WTC11 (cell line): Measurements from ENCODE around the gene TPPP3. TPM values are rescaled to one million over a fixed set of nuclear protein-coding genes. Genes with fewer than 3 reads are reported as not detected.
"Not testable (repeated sequence)": the region's sequence is repeated elsewhere in the genome, so short reads cannot be mapped to it uniquely, and the experiment has no call there.

Experiments used
- ATAC-seq: fragments of 200-7000 bp; cut with Tn5 transposase; 2 replicates; pipeline ENCODE4 v1.10.0; 2021; ENCODE audit warnings: mild to moderate bottlenecking, moderate library complexity
- CTCF ChIA-PET: fragments of 300-600 bp; sonication (Branson Sonifier 250); formaldehyde crosslinking; loops from one replicate; lab custom pipeline; 2021; ENCODE audit warnings: antibody characterized with exemption; lab: Charles Lee
- POLR2A ChIA-PET: fragments of 350-600 bp; sonication (Branson Sonifier 250); formaldehyde crosslinking; loops from one replicate; lab custom pipeline; 2021; ENCODE audit warnings: antibody characterized with exemption; lab: Charles Lee
- DNase-seq: peaks from one replicate; pipeline ENCODE4 v3.0.0; 2021; ENCODE audit warnings: low spot score
- H3K27ac Mint-ChIP-seq: 2 replicates; pipeline ENCODE4 v1.8.0; 2021; ENCODE audit warnings: mixed read lengths
- H3K27me3 Mint-ChIP-seq: 2 replicates; pipeline ENCODE4 v1.8.0; 2021; ENCODE audit warnings: low read depth, mild to moderate bottlenecking, moderate library complexity, mixed read lengths
- H3K36me3 Mint-ChIP-seq: 2 replicates; pipeline ENCODE4 v1.8.0; 2021; ENCODE audit warnings: mixed read lengths
- H3K4me1 Mint-ChIP-seq: 2 replicates; pipeline ENCODE4 v1.8.0; 2022; ENCODE audit warnings: mixed read lengths
- H3K4me3 Mint-ChIP-seq: 2 replicates; pipeline ENCODE4 v1.8.0; 2021; ENCODE audit warnings: mild to moderate bottlenecking, moderate library complexity, mixed read lengths
- H3K9me3 Mint-ChIP-seq: 2 replicates; pipeline ENCODE4 v1.8.0; 2021; ENCODE audit warnings: mixed read lengths
- ATF1 ChIP-seq: sonication (generic); formaldehyde crosslinking; IDR thresholded peaks from 2 replicates; pipeline ENCODE4 v1.8.1; 2023; ENCODE audit warnings: mild to moderate bottlenecking, moderate library complexity, missing genetic modification reagents
- CREM ChIP-seq: sonication (generic); formaldehyde crosslinking; IDR thresholded peaks from 2 replicates; pipeline ENCODE4 v1.8.1; 2022; ENCODE audit warnings: mild to moderate bottlenecking, missing genetic modification reagents, moderate library complexity
- ELF4 ChIP-seq: sonication (generic); formaldehyde crosslinking; IDR thresholded peaks from 2 replicates; pipeline ENCODE4 v1.8.1; 2022; ENCODE audit warnings: low read depth, mild to moderate bottlenecking, moderate library complexity, missing genetic modification reagents
- ETV6 ChIP-seq: sonication (generic); formaldehyde crosslinking; IDR thresholded peaks from 2 replicates; pipeline ENCODE4 v1.8.1; 2022; ENCODE audit warnings: mild to moderate bottlenecking, missing genetic modification reagents
- FOXJ3 ChIP-seq: sonication (generic); formaldehyde crosslinking; IDR thresholded peaks from 2 replicates; pipeline ENCODE4 v1.9.0; 2021; ENCODE audit warnings: missing genetic modification reagents, mild to moderate bottlenecking, borderline replicate concordance
- GABPB1 ChIP-seq: sonication (generic); formaldehyde crosslinking; IDR thresholded peaks from 2 replicates; pipeline ENCODE4 v1.8.1; 2023; ENCODE audit warnings: mild to moderate bottlenecking, missing genetic modification reagents
- GRHL2 ChIP-seq: fragments of 250-450 bp; sonication (Bioruptor Pico); IDR thresholded peaks from 2 replicates; pipeline ENCODE4 v1.8.0; 2022; ENCODE audit warnings: mild to moderate bottlenecking, moderate library complexity; ENCODE audit not compliant: insufficient replicate concordance, severe bottlenecking
- JUN ChIP-seq: sonication (generic); formaldehyde crosslinking; IDR thresholded peaks from 2 replicates; pipeline ENCODE4 v1.8.0; 2023; ENCODE audit warnings: mild to moderate bottlenecking, missing genetic modification reagents
- MXD4 ChIP-seq: fragments of 250-450 bp; sonication (Bioruptor Pico); IDR thresholded peaks from 2 replicates; pipeline ENCODE4 v1.8.0; 2021; ENCODE audit warnings: mild to moderate bottlenecking, moderate library complexity, borderline replicate concordance
- SMAD3 ChIP-seq: sonication (generic); formaldehyde crosslinking; IDR thresholded peaks from 2 replicates; pipeline ENCODE4 v1.8.0; 2022; ENCODE audit warnings: missing genetic modification reagents, mild to moderate bottlenecking, borderline replicate concordance
- TCF7 ChIP-seq: sonication (generic); formaldehyde crosslinking; IDR thresholded peaks from 2 replicates; pipeline ENCODE4 v1.8.0; 2022; ENCODE audit warnings: mild to moderate bottlenecking, low read depth, missing genetic modification reagents, moderate library complexity
- TEAD1 ChIP-seq: sonication (generic); formaldehyde crosslinking; IDR thresholded peaks from 2 replicates; pipeline ENCODE4 v1.8.0; 2022; ENCODE audit warnings: mild to moderate bottlenecking, missing genetic modification reagents
- TP53 ChIP-seq: sonication (generic); formaldehyde crosslinking; IDR thresholded peaks from 2 replicates; pipeline ENCODE4 v1.8.1; 2023; ENCODE audit warnings: mild to moderate bottlenecking, missing genetic modification reagents
- ZNF121 ChIP-seq: sonication (generic); formaldehyde crosslinking; IDR thresholded peaks from 2 replicates; pipeline ENCODE4 v1.8.0; 2023; ENCODE audit warnings: missing genetic modification reagents
- ZNF219 ChIP-seq: sonication (generic); formaldehyde crosslinking; IDR thresholded peaks from 2 replicates; pipeline ENCODE4 v1.8.0; 2023; ENCODE audit warnings: missing genetic modification reagents, mild to moderate bottlenecking, borderline replicate concordance
- ZNF396 ChIP-seq: fragments of 250-450 bp; sonication (Bioruptor Pico); IDR thresholded peaks from 2 replicates; pipeline ENCODE4 v1.8.0; 2021; ENCODE audit warnings: mild to moderate bottlenecking, moderate library complexity, borderline replicate concordance
- total RNA-seq: library from RNA; stranded (reverse); gene quantifications from 3 replicates; pipeline ENCODE4 v1.2.3, GENCODE V29; 2021
- TF ChIP-seq, protein P1 (sequence below): sonication (generic); formaldehyde crosslinking; IDR thresholded peaks from 2 replicates; pipeline ENCODE4 v1.8.0; 2022; ENCODE audit warnings: mild to moderate bottlenecking, missing genetic modification reagents
- TF ChIP-seq, protein P2 (sequence below): sonication (generic); formaldehyde crosslinking; conservative IDR thresholded peaks from 2 replicates; pipeline ENCODE4 v1.8.1; 2022; ENCODE audit warnings: mild to moderate bottlenecking, missing genetic modification reagents
- TF ChIP-seq, protein P3 (sequence below): fragments of 250-450 bp; sonication (Bioruptor Pico); IDR thresholded peaks from 2 replicates; pipeline ENCODE4 v1.8.0; 2021; ENCODE audit warnings: mild to moderate bottlenecking
- TF ChIP-seq, protein P4 (sequence below): sonication (generic); formaldehyde crosslinking; IDR thresholded peaks from 2 replicates; pipeline ENCODE4 v1.8.1; 2023; ENCODE audit warnings: mild to moderate bottlenecking, missing genetic modification reagents
- TF ChIP-seq, protein P5 (sequence below): fragments of 250-450 bp; sonication (Bioruptor Pico); conservative IDR thresholded peaks from 2 replicates; pipeline ENCODE4 v1.9.0; 2021; ENCODE audit warnings: mild to moderate bottlenecking
- TF ChIP-seq, protein P6 (sequence below): sonication (generic); formaldehyde crosslinking; IDR thresholded peaks from 2 replicates; pipeline ENCODE4 v1.8.1; 2023; ENCODE audit warnings: mild to moderate bottlenecking, missing genetic modification reagents, moderate library complexity
- TF ChIP-seq, protein P7 (sequence below): fragments of 250-450 bp; sonication (Bioruptor Pico); IDR thresholded peaks from 2 replicates; pipeline ENCODE4 v1.9.0; 2021; ENCODE audit warnings: mild to moderate bottlenecking

TPPP3 gene
- total RNA-seq, 1 experiment from 2014 or later: 0.74 TPM

DNA sequence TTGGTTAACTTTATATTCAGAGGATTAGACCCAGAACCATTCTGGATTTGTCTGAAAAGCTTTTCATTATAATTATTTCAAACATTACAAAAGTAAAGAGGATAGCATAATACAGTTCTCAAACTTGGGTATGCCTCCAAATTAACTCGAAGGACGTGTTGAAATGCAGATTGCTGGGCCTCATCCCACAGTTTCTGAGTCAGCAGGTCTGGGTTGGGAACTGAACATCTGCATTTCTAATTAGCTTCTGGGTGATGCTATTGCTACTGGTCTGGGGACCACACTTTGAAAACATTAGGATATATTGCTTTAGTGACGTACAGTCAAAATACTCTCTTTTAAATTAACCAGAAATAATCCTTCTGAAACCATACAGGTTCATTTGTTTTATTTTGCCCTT, 10.0 kb downstream of the TPPP3 start (continued):
- TF ChIP-seq, protein P1, sequence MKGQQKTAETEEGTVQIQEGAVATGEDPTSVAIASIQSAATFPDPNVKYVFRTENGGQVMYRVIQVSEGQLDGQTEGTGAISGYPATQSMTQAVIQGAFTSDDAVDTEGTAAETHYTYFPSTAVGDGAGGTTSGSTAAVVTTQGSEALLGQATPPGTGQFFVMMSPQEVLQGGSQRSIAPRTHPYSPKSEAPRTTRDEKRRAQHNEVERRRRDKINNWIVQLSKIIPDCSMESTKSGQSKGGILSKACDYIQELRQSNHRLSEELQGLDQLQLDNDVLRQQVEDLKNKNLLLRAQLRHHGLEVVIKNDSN (CRISPR knock-in tag): no peak
- TF ChIP-seq ZNF121 (CRISPR knock-in tag) (no peak), CREM (CRISPR knock-in tag) (no peak), ZNF396 (CRISPR knock-in tag) (no peak), TP53 (CRISPR knock-in tag) (no peak)
- TF ChIP-seq, protein P2, sequence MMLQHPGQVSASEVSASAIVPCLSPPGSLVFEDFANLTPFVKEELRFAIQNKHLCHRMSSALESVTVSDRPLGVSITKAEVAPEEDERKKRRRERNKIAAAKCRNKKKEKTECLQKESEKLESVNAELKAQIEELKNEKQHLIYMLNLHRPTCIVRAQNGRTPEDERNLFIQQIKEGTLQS (CRISPR knock-in tag): no peak
- TF ChIP-seq, protein P3, sequence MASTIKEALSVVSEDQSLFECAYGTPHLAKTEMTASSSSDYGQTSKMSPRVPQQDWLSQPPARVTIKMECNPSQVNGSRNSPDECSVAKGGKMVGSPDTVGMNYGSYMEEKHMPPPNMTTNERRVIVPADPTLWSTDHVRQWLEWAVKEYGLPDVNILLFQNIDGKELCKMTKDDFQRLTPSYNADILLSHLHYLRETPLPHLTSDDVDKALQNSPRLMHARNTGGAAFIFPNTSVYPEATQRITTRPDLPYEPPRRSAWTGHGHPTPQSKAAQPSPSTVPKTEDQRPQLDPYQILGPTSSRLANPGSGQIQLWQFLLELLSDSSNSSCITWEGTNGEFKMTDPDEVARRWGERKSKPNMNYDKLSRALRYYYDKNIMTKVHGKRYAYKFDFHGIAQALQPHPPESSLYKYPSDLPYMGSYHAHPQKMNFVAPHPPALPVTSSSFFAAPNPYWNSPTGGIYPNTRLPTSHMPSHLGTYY (CRISPR knock-in tag): no peak
- TF ChIP-seq, protein P4, sequence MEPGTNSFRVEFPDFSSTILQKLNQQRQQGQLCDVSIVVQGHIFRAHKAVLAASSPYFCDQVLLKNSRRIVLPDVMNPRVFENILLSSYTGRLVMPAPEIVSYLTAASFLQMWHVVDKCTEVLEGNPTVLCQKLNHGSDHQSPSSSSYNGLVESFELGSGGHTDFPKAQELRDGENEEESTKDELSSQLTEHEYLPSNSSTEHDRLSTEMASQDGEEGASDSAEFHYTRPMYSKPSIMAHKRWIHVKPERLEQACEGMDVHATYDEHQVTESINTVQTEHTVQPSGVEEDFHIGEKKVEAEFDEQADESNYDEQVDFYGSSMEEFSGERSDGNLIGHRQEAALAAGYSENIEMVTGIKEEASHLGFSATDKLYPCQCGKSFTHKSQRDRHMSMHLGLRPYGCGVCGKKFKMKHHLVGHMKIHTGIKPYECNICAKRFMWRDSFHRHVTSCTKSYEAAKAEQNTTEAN (CRISPR knock-in tag): no peak
- TF ChIP-seq, protein P5, sequence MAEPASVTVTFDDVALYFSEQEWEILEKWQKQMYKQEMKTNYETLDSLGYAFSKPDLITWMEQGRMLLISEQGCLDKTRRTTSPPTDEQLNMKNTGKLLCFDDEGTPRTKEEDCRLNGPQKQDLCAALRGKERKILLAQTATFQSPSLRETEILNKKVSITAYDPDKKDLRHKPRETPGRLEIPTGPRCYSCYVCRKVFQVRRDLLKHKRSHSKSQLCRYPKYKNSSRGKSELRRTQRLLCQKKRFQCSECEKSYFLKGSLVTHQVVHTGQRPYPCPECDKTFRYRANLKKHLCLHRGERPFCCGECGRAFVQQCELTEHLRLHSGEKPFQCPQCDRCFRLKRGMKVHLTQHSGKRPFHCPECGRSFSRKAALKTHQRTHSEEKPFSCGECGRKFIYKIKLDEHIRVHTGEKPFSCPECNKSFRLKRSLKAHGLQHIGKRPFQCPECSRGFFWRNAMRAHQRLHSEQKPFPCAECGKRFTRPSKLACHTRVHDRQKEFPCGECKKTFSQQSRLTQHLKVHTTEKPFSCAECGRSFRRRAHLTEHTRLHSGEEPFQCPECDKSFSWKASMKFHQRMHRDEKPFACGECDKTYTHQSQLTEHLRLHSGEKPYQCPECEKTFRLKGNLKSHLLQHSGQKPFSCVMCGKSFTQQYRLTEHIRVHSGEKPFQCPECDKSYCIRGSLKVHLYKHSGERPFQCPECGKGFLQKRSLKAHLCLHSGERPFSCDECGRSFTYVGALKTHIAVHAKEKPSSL (CRISPR knock-in tag): no peak

DNA sequence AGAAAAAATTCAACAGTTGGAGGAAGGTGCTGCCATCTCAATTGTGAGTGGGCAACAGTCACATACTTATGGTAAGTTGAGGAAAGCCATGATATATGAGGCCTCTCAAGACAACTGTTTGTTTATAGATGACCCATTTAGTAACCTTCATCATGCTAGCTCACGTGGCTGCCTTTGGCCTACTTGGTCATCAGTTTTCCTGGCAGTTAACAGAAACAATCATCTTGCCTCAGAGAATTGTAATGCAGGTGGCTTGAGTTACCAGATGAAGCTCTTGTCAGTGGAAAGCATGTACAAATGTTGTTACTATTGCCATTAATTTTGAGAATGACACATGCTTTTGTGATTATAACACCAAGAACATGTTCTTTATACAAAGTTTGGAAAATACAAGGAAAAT, 14.7 kb downstream of the TPPP3 start:
- Mint-ChIP-seq H3K4me1 (no peaks in the 10 kb centered on the region; the same call in 1 of the 2 replicates), H3K4me3 (no peak overlapping the region), H3K9me3 (no peaks in the 10 kb centered on the region), H3K27me3 (peaks cover 16% of the 10 kb centered on the region), H3K36me3 (no peaks in the 10 kb centered on the region), H3K27ac (no peak overlapping the region)
- CTCF ChIA-PET: interaction anchor here (0.5 to 6.2 kb wide), 4 partner anchors 15 to 53 kb away, joined by 4 to 27 read pairs (median 10); partner anchors contain the start of gene TPPP3
- TF ChIP-seq GABPB1 (CRISPR knock-in tag): no peak
- TF ChIP-seq, protein P6, sequence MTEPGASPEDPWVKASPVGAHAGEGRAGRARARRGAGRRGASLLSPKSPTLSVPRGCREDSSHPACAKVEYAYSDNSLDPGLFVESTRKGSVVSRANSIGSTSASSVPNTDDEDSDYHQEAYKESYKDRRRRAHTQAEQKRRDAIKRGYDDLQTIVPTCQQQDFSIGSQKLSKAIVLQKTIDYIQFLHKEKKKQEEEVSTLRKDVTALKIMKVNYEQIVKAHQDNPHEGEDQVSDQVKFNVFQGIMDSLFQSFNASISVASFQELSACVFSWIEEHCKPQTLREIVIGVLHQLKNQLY (CRISPR knock-in tag): no peak
- no peak for TF ChIP-seq ZNF121 (CRISPR knock-in tag)
- TF ChIP-seq, protein P1 (CRISPR knock-in tag): no peak
- TF ChIP-seq, protein P7, sequence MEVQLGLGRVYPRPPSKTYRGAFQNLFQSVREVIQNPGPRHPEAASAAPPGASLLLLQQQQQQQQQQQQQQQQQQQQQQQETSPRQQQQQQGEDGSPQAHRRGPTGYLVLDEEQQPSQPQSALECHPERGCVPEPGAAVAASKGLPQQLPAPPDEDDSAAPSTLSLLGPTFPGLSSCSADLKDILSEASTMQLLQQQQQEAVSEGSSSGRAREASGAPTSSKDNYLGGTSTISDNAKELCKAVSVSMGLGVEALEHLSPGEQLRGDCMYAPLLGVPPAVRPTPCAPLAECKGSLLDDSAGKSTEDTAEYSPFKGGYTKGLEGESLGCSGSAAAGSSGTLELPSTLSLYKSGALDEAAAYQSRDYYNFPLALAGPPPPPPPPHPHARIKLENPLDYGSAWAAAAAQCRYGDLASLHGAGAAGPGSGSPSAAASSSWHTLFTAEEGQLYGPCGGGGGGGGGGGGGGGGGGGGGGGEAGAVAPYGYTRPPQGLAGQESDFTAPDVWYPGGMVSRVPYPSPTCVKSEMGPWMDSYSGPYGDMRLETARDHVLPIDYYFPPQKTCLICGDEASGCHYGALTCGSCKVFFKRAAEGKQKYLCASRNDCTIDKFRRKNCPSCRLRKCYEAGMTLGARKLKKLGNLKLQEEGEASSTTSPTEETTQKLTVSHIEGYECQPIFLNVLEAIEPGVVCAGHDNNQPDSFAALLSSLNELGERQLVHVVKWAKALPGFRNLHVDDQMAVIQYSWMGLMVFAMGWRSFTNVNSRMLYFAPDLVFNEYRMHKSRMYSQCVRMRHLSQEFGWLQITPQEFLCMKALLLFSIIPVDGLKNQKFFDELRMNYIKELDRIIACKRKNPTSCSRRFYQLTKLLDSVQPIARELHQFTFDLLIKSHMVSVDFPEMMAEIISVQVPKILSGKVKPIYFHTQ (CRISPR knock-in tag): no peak
- TF ChIP-seq JUN: no peak
- no peak for TF ChIP-seq SMAD3
- no peak for TF ChIP-seq TEAD1 (CRISPR knock-in tag)
- no peak for TF ChIP-seq GRHL2
- TF ChIP-seq ELF4 (CRISPR knock-in tag): no peak
- TF ChIP-seq ETV6 (CRISPR knock-in tag): no peak
- TF ChIP-seq FOXJ3 (CRISPR knock-in tag): no peak
- TF ChIP-seq ZNF219 (CRISPR knock-in tag): no peak
- TF ChIP-seq, protein P2 (CRISPR knock-in tag): no peak
- no peak for TF ChIP-seq MXD4 (CRISPR knock-in tag)
- no peak for TF ChIP-seq ATF1 (CRISPR knock-in tag)
- TF ChIP-seq TCF7 (CRISPR knock-in tag): no peak
- ATAC-seq (no peak), DNase-seq (no peak)
- POLR2A ChIA-PET: no interaction called here

DNA sequence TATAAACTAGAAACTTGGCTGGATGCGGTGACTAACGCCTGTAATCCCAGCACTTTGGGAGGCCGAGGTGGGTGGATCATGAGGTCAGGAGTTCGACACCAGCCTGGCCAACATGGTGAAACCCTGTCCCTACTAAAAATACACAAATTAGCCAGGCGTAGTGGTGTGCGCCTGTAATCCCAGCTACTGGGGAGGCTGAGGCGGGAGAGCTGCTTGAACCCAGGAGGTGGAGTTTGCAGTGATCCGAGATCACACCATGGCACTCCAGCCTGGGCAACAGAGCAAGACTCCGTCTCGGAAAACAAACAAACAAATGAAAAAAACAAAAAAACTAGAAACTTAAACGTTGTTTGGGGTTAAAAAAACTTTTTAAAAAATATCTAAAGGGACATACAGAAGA, 17.3 kb downstream of the TPPP3 start:
- CTCF ChIA-PET: interaction anchor here (1.5 kb wide), 1 partner anchor 23 kb away, joined by 10 read pairs; no protein-coding TSS in a partner anchor
- H3K4me1 Mint-ChIP-seq, H3K4me3 Mint-ChIP-seq, H3K9me3 Mint-ChIP-seq, POLR2A ChIA-PET, H3K36me3 Mint-ChIP-seq, ATAC-seq, DNase-seq, H3K27ac Mint-ChIP-seq: not testable (repeated sequence)
- H3K27me3 Mint-ChIP-seq: peaks cover 13% of the 10 kb centered on the region
